Keratinocyte (primary cell): ENCODE measurements around the gene POLR2J3. TPM values are rescaled to one million over a fixed set of nuclear protein-coding genes. Genes with fewer than 3 reads are reported as not detected.
"Not testable (repeated sequence)": the region's sequence is repeated elsewhere in the genome, so short reads cannot be mapped to it uniquely, and the experiment has no call there.

Experiments used
- DNase-seq: peaks from one replicate; pipeline ENCODE4 v3.0.0-alpha.2; 2011; ENCODE audit warnings: low read depth, missing footprints, low spot score
- FAIRE-seq: peaks from 2 replicates; lab custom pipeline; 2011; peaks lifted over from hg19 to GRCh38; lab: Jason Lieb, UNC
- H2AFZ ChIP-seq: 2 replicates; pipeline ENCODE4 v1.6.0; 2012; ENCODE audit warnings: low read length, control low read depth, inconsistent platforms; ENCODE audit not compliant: control insufficient read depth
- H3K27ac ChIP-seq: 2 replicates; pipeline ENCODE4 v1.5.1; 2011; ENCODE audit warnings: low read length; ENCODE audit not compliant: control insufficient read depth, insufficient read depth
- H3K27me3 ChIP-seq: 3 replicates; pipeline ENCODE4 v1.6.0; 2011; ENCODE audit warnings: low read length; ENCODE audit not compliant: control insufficient read depth, insufficient read depth; ENCODE audit errors: extremely low read depth
- H3K36me3 ChIP-seq, 2 experiments: 2 replicates in 1 of 2; 3 replicates in 1 of 2; pipeline ENCODE4 v1.5.1; 2011; ENCODE audit warnings: low read length in 2 of 2, mild to moderate bottlenecking in 1 of 2; ENCODE audit not compliant: control insufficient read depth in 2 of 2, insufficient read depth in 2 of 2; ENCODE audit errors: extremely low read depth in 1 of 2
- H3K4me1 ChIP-seq: 3 replicates; pipeline ENCODE4 v1.5.1; 2011; ENCODE audit warnings: low read length; ENCODE audit not compliant: control insufficient read depth, insufficient read depth; ENCODE audit errors: extremely low read depth
- H3K4me2 ChIP-seq: 3 replicates; pipeline ENCODE4 v1.6.0; 2011; ENCODE audit warnings: low read depth, low read length; ENCODE audit not compliant: control insufficient read depth, insufficient read depth; ENCODE audit errors: extremely low read depth
- H3K4me3 ChIP-seq, 3 experiments: fragments of 200-600 bp in 1 of 3; sonication (generic) in 1 of 3; 2 replicates in 2 of 3; 3 replicates in 1 of 3; pipeline ENCODE4 v1.5.1; 2011 to 2016; ENCODE audit warnings: low read length in 3 of 3, mild to moderate bottlenecking in 3 of 3, control low read depth in 2 of 3, inconsistent platforms in 1 of 3, low read depth in 1 of 3, mixed read lengths in 1 of 3, mixed run types in 1 of 3, moderate library complexity in 1 of 3; ENCODE audit not compliant: control insufficient read depth in 2 of 3, insufficient read depth in 2 of 3; ENCODE audit errors: extremely low read depth in 1 of 3
- H3K79me2 ChIP-seq: 2 replicates; pipeline ENCODE4 v1.6.0; 2012; ENCODE audit warnings: low read length; ENCODE audit not compliant: control insufficient read depth, insufficient read depth
- H3K9ac ChIP-seq: 3 replicates; pipeline ENCODE4 v1.6.0; 2011; ENCODE audit warnings: low read length; ENCODE audit not compliant: control insufficient read depth, insufficient read depth; ENCODE audit errors: extremely low read depth
- H3K9me1 ChIP-seq: 3 replicates; pipeline ENCODE4 v1.6.0; 2011; ENCODE audit warnings: low read length; ENCODE audit not compliant: control insufficient read depth, insufficient read depth; ENCODE audit errors: extremely low read depth
- H3K9me3 ChIP-seq: 2 replicates; pipeline ENCODE4 v1.5.1; 2012; ENCODE audit warnings: low read depth, low read length; ENCODE audit not compliant: control insufficient read depth
- H4K20me1 ChIP-seq: 3 replicates; pipeline ENCODE4 v1.6.0; 2011; ENCODE audit warnings: low read length; ENCODE audit not compliant: control insufficient read depth, insufficient read depth; ENCODE audit errors: extremely low read depth
- dilution Hi-C: fragments of 300-500 bp; cut with MboI; formaldehyde crosslinking; loops from one replicate; pipeline ENCODE4 v1.7.0; 2020; ENCODE audit warnings: low sequenced_read_pairs; ENCODE audit not compliant: extremely low pct_ligation_motif_present
- polyA plus RNA-seq, 5 experiments: library from polyadenylated mRNA; depleted of rRNA in 3 of 5; stranded (reverse) in 3 of 5; stranded (forward) in 1 of 5; unstranded in 1 of 5; fragments of >200 nt; gene quantifications; 1 replicate in 1 of 5; 2 replicates in 3 of 5; 3 replicates in 1 of 5; pipeline versions ENCODE4 v1.2.1 to v1.2.3, GENCODE V29; 2011 to 2012; ENCODE audit warnings: missing spikeins in 2 of 5, low read depth in 1 of 5, low replicate concordance in 1 of 5

Gene POLR2J3
- polyA plus RNA-seq, 1 donor (not counting 4 experiments of a cell fraction or from before 2014, with no cell fraction given), result 93.6 TPM

DNA sequence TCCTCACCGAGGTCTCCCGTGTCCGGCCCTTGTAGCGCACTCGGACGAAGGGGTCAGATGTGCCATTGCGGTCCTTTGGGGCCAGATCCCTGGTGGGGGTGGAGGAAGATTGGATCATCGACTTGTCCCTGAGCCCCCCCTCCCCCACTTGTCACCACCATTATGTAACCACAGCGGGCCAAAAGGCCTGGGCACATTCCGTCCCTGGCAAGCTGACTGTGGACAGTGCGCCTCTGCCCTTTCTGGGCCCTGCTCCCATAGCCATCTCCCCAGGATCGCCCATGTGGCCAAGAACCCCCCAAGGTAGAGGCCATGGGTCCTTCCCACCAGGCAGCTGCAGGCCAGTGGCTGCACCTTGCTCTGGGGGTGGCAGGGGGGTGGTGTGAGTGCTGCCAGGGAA is 29.9 kb upstream of the POLR2J3 start:
- H3K4me3 ChIP-seq, FAIRE-seq, dilution Hi-C loops, H3K27me3 ChIP-seq, H3K4me2 ChIP-seq, H3K36me3 ChIP-seq, DNase-seq, H3K9me3 ChIP-seq, H3K4me1 ChIP-seq, H2AFZ ChIP-seq, H3K9me1 ChIP-seq, H3K27ac ChIP-seq, H4K20me1 ChIP-seq, H3K9ac ChIP-seq, H3K79me2 ChIP-seq: not testable (repeated sequence)

DNA sequence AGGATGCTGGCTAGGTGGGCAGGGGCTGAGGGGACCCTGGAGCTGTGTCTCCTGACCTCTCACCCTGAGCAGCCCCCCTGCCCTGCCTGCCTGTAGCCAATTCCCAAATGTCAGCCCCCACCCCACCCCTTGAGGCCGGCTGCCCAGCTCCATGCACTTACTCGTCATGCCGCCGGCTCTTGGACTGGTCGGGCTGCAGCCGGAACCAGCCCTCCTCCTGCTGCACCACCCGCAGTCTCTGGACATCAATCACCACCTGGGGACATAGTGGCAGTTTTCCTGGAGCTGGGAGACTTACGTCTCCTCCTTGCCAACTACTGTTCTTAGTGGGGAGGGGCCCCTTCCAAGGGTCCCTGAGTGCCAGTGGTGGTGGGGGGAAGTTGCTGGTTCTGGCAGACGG is 27.3 kb upstream of the POLR2J3 start:
- H3K4me1 ChIP-seq, dilution Hi-C loops, H3K79me2 ChIP-seq, H3K9me3 ChIP-seq, H3K9ac ChIP-seq, H3K4me3 ChIP-seq, DNase-seq, H3K9me1 ChIP-seq, H3K36me3 ChIP-seq, H4K20me1 ChIP-seq, H3K27me3 ChIP-seq, H3K4me2 ChIP-seq, H3K27ac ChIP-seq, FAIRE-seq, H2AFZ ChIP-seq: not testable (repeated sequence)

DNA sequence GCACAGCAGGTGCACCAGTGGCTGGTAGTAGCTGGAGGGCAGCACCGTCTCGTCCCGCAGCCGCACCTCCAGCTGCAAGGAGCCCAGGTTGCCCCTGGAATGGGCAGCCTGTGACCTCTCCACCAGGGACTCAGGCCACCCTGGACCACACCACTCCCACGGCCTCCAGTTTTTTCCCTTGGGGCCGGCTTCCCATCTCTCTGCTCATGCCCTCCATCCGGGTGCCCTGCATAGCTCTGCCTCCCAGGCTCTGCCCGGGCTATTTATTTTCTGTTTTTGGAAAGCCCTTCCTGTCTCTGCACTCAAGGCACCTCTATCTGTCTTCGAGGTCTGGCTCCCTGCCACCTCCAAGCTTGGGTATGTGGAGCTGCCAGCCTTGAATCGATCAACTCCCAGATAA is 23.7 kb upstream of the POLR2J3 start:
- dilution Hi-C loops, H3K9ac ChIP-seq, H4K20me1 ChIP-seq, H3K9me1 ChIP-seq, DNase-seq, H3K4me2 ChIP-seq, H3K9me3 ChIP-seq, H3K4me3 ChIP-seq, H3K27me3 ChIP-seq, FAIRE-seq, H3K36me3 ChIP-seq, H3K4me1 ChIP-seq, H3K27ac ChIP-seq, H2AFZ ChIP-seq, H3K79me2 ChIP-seq: not testable (repeated sequence)

DNA sequence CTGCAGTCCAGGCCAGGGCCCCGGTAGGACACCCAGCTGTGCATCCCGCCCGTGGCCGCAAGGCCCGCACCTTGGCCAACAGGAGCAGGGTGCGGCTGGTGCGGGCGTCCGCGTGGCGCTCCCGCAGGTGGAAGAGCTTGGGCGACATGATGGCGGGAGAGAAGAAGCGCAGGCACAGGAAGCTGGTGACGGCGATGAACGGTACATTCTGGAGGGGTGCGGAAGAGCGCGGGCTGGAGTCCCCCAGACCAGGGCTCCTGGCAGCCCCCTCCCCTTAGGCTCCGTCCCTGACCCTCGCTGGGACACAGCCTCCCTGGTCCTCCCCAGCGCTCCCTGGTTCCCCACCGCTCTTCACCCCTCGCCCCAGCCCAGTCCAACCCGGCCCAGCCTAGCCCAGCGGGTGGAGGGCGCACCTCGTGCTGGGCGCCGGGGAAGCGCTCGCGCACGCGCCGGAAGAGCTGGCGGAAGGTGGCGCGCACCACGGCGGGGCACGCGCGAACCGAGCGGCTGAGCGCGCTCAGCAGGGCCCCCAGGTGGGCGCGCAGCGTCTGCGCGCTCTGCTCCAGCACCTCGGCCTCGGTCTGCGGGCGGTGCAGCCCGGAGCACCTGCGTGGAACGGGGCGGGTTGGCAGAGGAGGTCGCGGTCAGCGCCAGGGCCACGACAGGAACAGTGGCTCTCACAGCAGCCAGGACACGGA is 21.4 kb upstream of the POLR2J3 start:
- not testable (repeated sequence) for H3K4me2 ChIP-seq, DNase-seq, H3K79me2 ChIP-seq

DNA sequence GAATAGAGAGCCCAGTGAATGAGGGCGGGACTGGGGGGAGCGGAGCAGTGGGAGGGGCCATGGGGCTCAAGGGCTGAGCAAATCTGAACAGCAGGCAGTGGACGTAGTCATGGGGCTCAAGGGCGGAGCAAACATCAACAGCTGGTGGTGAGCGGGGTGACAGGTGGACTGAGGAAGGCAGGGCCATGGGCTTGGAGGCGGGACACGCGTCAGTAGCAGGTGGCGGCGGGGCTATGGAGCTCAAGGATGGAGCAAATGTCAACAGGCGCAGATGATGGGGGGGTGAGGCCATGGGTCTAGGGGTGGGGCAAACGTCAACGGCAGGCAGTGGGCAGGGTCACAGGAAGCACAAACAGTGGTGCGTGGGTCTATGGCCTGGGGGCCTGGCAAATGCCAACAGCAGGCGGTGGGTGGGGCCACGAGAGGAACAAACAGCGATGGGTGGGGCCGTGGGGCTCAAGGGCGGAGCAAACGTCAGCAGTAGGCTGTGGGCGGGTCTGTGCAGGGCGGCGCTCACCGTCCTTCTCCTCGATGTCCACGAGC is 20.2 kb upstream of the POLR2J3 start:
- H2AFZ ChIP-seq, H3K9me3 ChIP-seq, H3K9me1 ChIP-seq, H3K36me3 ChIP-seq, H3K4me3 ChIP-seq, H3K79me2 ChIP-seq, H4K20me1 ChIP-seq, H3K9ac ChIP-seq, H3K27ac ChIP-seq, H3K27me3 ChIP-seq, H3K4me1 ChIP-seq, H3K4me2 ChIP-seq, FAIRE-seq, DNase-seq, dilution Hi-C loops: not testable (repeated sequence)

More for the DNA sequence above, 21.4 kb upstream of the POLR2J3 start:
- H3K9me1 ChIP-seq, H3K27me3 ChIP-seq, H3K4me3 ChIP-seq, H3K27ac ChIP-seq, dilution Hi-C loops, FAIRE-seq, H3K9me3 ChIP-seq, H3K4me1 ChIP-seq, H2AFZ ChIP-seq, H3K36me3 ChIP-seq, H3K9ac ChIP-seq, H4K20me1 ChIP-seq: not testable (repeated sequence)
